Measurements from ENCODE around the gene NCOR2. TPM values are rescaled to one million over a fixed set of nuclear protein-coding genes. Genes with fewer than 3 reads are reported as not detected.
"Not testable (repeated sequence)": the region's sequence is repeated elsewhere in the genome, so short reads cannot be mapped to it uniquely, and the experiment has no call there.

Gene NCOR2
- total RNA-seq, 1 donor from 2014 or later: 20.3 TPM

GRCh38 chr12:124588751-124589267 lies 21.4 kb upstream of the NCOR2 start:
- no peak for TF ChIP-seq CTCF (IDR thresholded peaks at IDR 0.05; ENCODE audit: insufficient read depth, low read length, severe bottlenecking)
- no peaks in the 10 kb centered on the region for H3K27me3 ChIP-seq (ENCODE audit: control insufficient read depth, insufficient read depth, low read length)
- no peaks in the 10 kb centered on the region for H3K36me3 ChIP-seq (ENCODE audit: control insufficient read depth, insufficient read depth, low read length)
- no peak overlapping the region for H3K4me3 ChIP-seq (ENCODE audit: low read depth, low read length)
- FAIRE-seq (no peak), DNase-seq (ENCODE audit: low read depth) (peak; percentile 79)

GRCh38 chr12:124588018-124588634 lies 20.7 kb upstream of the NCOR2 start:
- no peak overlapping the region for H3K4me3 ChIP-seq (ENCODE audit: low read depth, low read length)
- H3K36me3 ChIP-seq (ENCODE audit: control insufficient read depth, insufficient read depth, low read length): no peaks in the 10 kb centered on the region
- TF ChIP-seq CTCF (IDR thresholded peaks at IDR 0.05; ENCODE audit: insufficient read depth, low read length, severe bottlenecking): no peak
- DNase-seq (ENCODE audit: low read depth) (no peak), FAIRE-seq (no peak)
- H3K27me3 ChIP-seq (ENCODE audit: control insufficient read depth, insufficient read depth, low read length): no peaks in the 10 kb centered on the region

GRCh38 chr12:124586756-124587155 lies 19.3 kb upstream of the NCOR2 start:
- H3K27me3 ChIP-seq (ENCODE audit: control insufficient read depth, insufficient read depth, low read length): no peaks in the 10 kb centered on the region
- no peaks in the 10 kb centered on the region for H3K36me3 ChIP-seq (ENCODE audit: control insufficient read depth, insufficient read depth, low read length)
- H3K4me3 ChIP-seq (ENCODE audit: low read depth, low read length): no peak overlapping the region
- TF ChIP-seq CTCF (IDR thresholded peaks at IDR 0.05; ENCODE audit: insufficient read depth, low read length, severe bottlenecking): no peak
- FAIRE-seq: no peak
- no peak for DNase-seq (ENCODE audit: low read depth)

GRCh38 chr12:124584494-124584893 lies 17.1 kb upstream of the NCOR2 start:
- H3K27me3 ChIP-seq (ENCODE audit: control insufficient read depth, insufficient read depth, low read length); FAIRE-seq; H3K36me3 ChIP-seq (ENCODE audit: control insufficient read depth, insufficient read depth, low read length); H3K4me3 ChIP-seq (ENCODE audit: low read depth, low read length); DNase-seq (ENCODE audit: low read depth): not testable (repeated sequence)

- FAIRE-seq (no peak), DNase-seq (ENCODE audit: low read depth) (no peak)
- H3K36me3 ChIP-seq (ENCODE audit: control insufficient read depth, insufficient read depth, low read length): no peaks in the 10 kb centered on the region
- H3K4me3 ChIP-seq (ENCODE audit: low read depth, low read length): no peak overlapping the region
- no peak for TF ChIP-seq CTCF (IDR thresholded peaks at IDR 0.05; ENCODE audit: insufficient read depth, low read length, severe bottlenecking)
- H3K27me3 ChIP-seq (ENCODE audit: control insufficient read depth, insufficient read depth, low read length): no peaks in the 10 kb centered on the region
Measured at GRCh38 chr12:124583854-124584253, 16.4 kb upstream of the NCOR2 start.

GRCh38 chr12:124582108-124582424 lies 14.7 kb upstream of the NCOR2 start:
- peak; percentile 68 for FAIRE-seq
- no peak overlapping the region for H3K4me3 ChIP-seq (ENCODE audit: low read depth, low read length)
- TF ChIP-seq CTCF (IDR thresholded peaks at IDR 0.05; ENCODE audit: insufficient read depth, low read length, severe bottlenecking): no peak
- H3K36me3 ChIP-seq (ENCODE audit: control insufficient read depth, insufficient read depth, low read length): no peaks in the 10 kb centered on the region
- no peak for DNase-seq (ENCODE audit: low read depth)
- no peaks in the 10 kb centered on the region for H3K27me3 ChIP-seq (ENCODE audit: control insufficient read depth, insufficient read depth, low read length)

Measured in bronchial epithelial cell (primary cell).